Stomach (tissue), 4 donors: ENCODE results near the gene TMEM41A.

Source experiments
- CTCF ChIP-seq, 7 experiments: fragments of 450-650 bp in 4 of 7; fragments of 200-600 bp in 3 of 7; sonication (generic) in 3 of 7; IDR thresholded peaks; one replicate each; pipeline ENCODE4 v1.5.1; 2016 to 2019; ENCODE audit warnings: antibody characterized with exemption in 7 of 7, control low read depth in 2 of 7, mild to moderate bottlenecking in 1 of 7
- EP300 ChIP-seq: sonication (generic); formaldehyde crosslinking; IDR thresholded peaks from one replicate; pipeline ENCODE4 v1.6.1; 2017; ENCODE audit warnings: antibody characterized with exemption
- POLR2A ChIP-seq, 4 donors: fragments of 450-650 bp; IDR thresholded peaks; one replicate each; pipeline ENCODE4 v1.6.1; 2016; ENCODE audit warnings: antibody characterized with exemption in 4 of 4, control low read depth in 2 of 4, mild to moderate bottlenecking in 1 of 4, moderate library complexity in 1 of 4
- POLR2AphosphoS5 ChIP-seq, 3 donors: sonication (generic); formaldehyde crosslinking; IDR thresholded peaks; one replicate each; pipeline ENCODE4 v1.6.1; 2016; ENCODE audit warnings: antibody characterized with exemption in 3 of 3

- TF ChIP-seq CTCF (IDR thresholded peaks at IDR 0.05) (no peak), POLR2AphosphoS5 (IDR thresholded peaks at IDR 0.05) (no peak), EP300 (no peak), POLR2A (IDR thresholded peaks at IDR 0.05) (no peak)
Observed at GRCh38 chr3:185479373-185479945, 19.4 kb downstream of the TMEM41A start.
